Endothelial cell of umbilical vein (primary cell): ENCODE data around the gene ZBTB26. TPM values are rescaled to one million over a fixed set of nuclear protein-coding genes. Genes with fewer than 3 reads are reported as not detected.

Experiments
- BruUV-seq: library from RNA; stranded (reverse); fragments of 400-500 nt; replicated peaks from 2 replicates; lab custom pipeline; 2021; lab: Mats Ljungman, UMichigan
- CTCF ChIA-PET: fragments of 300-600, 350-600 bp; sonication (Branson Sonifier 250); formaldehyde crosslinking; loops from one replicate; lab custom pipeline; 2021; ENCODE audit warnings: antibody characterized with exemption, inconsistent platforms; lab: Charles Lee
- POLR2A ChIA-PET: fragments of 300-600, 350-600 bp; sonication (Branson Sonifier 250); formaldehyde crosslinking; loops from one replicate; lab custom pipeline; 2021; ENCODE audit warnings: antibody characterized with exemption, inconsistent platforms; lab: Charles Lee
- DNase-seq: peaks from one replicate; pipeline ENCODE4 v3.0.0-alpha.2; 2011; ENCODE audit warnings: low read depth, low spot score
- FAIRE-seq: peaks from 2 replicates; lab custom pipeline; 2011; peaks lifted over from hg19 to GRCh38; lab: Jason Lieb, UNC
- H2AFZ ChIP-seq: 2 replicates; pipeline ENCODE4 v1.6.0; 2012; ENCODE audit warnings: low read depth, low read length, control low read depth, inconsistent platforms
- H3K27ac ChIP-seq: 2 replicates; pipeline ENCODE4 v1.5.1; 2011; ENCODE audit warnings: low read depth, mild to moderate bottlenecking, control low read depth, low read length, moderate library complexity; ENCODE audit not compliant: insufficient read depth
- H3K27me3 ChIP-seq, 2 experiments: 2 replicates each; pipeline versions ENCODE4 v1.6.0 to v1.6.1; 2011; ENCODE audit warnings: low read length in 2 of 2, mixed read lengths in 1 of 2; ENCODE audit not compliant: control insufficient read depth in 2 of 2, insufficient read depth in 2 of 2
- H3K36me3 ChIP-seq, 2 experiments: 2 replicates in 1 of 2; 3 replicates in 1 of 2; pipeline ENCODE4 v1.5.1; 2011; ENCODE audit warnings: low read length in 2 of 2, mild to moderate bottlenecking in 1 of 2, moderate library complexity in 1 of 2; ENCODE audit not compliant: control insufficient read depth in 2 of 2, insufficient read depth in 2 of 2; ENCODE audit errors: extremely low read depth in 1 of 2
- H3K4me1 ChIP-seq: 3 replicates; pipeline ENCODE4 v1.5.1; 2011; ENCODE audit warnings: mild to moderate bottlenecking, low read length; ENCODE audit not compliant: control insufficient read depth, insufficient read depth; ENCODE audit errors: extremely low read depth
- H3K4me2 ChIP-seq: 2 replicates; pipeline ENCODE4 v1.6.1; 2011; ENCODE audit warnings: low read length, control low read depth, mixed read lengths; ENCODE audit not compliant: insufficient read depth
- H3K4me3 ChIP-seq, 3 experiments: fragments of 200-600 bp in 1 of 3; sonication (generic), shearing (Covaris generic) in 1 of 3; replicated peaks in 1 of 3; 2 replicates each; pipeline ENCODE4 v1.5.1; 2011 to 2016; ENCODE audit warnings: control low read depth in 3 of 3, low read length in 3 of 3, mild to moderate bottlenecking in 2 of 3, inconsistent platforms in 1 of 3, low read depth in 1 of 3, moderate library complexity in 1 of 3; ENCODE audit not compliant: insufficient read depth in 1 of 3
- H3K79me2 ChIP-seq: 2 replicates; pipeline ENCODE4 v1.6.0; 2012; ENCODE audit warnings: low read length, inconsistent platforms; ENCODE audit not compliant: control insufficient read depth, insufficient read depth
- H3K9ac ChIP-seq: replicated peaks from 2 replicates; pipeline ENCODE3; 2011; ENCODE audit warnings: low read length, control low read depth; ENCODE audit not compliant: insufficient read depth; ENCODE audit errors: extremely low read depth
- H3K9me1 ChIP-seq: replicated peaks from 3 replicates; pipeline ENCODE4 v1.6.0; 2011; ENCODE audit warnings: mild to moderate bottlenecking, low read length; ENCODE audit not compliant: control insufficient read depth, insufficient read depth; ENCODE audit errors: extremely low read depth
- H3K9me3 ChIP-seq: replicated peaks from 2 replicates; pipeline ENCODE4 v1.5.1; 2012; ENCODE audit warnings: low read length, inconsistent platforms; ENCODE audit not compliant: control insufficient read depth, insufficient read depth
- H4K20me1 ChIP-seq: replicated peaks from 2 replicates; pipeline ENCODE3; 2011; ENCODE audit warnings: mild to moderate bottlenecking, low read length; ENCODE audit not compliant: control insufficient read depth, insufficient read depth; ENCODE audit errors: extremely low read depth
- CTCF ChIP-seq, 2 donors: IDR thresholded peaks; 1 replicate in 1 of 2; 2 replicates in 1 of 2; pipeline ENCODE4 v1.5.1; 2011; ENCODE audit warnings: low read length in 2 of 2, mild to moderate bottlenecking in 2 of 2, moderate library complexity in 2 of 2, control low read depth in 1 of 2, inconsistent platforms in 1 of 2, low read depth in 1 of 2; ENCODE audit not compliant: insufficient read depth in 1 of 2; ENCODE audit errors: extremely low read depth in 1 of 2
- FOS ChIP-seq: IDR thresholded peaks from 2 replicates; pipeline ENCODE4 v1.6.1; 2011; ENCODE audit warnings: mild to moderate bottlenecking, low read length, moderate library complexity, borderline replicate concordance; ENCODE audit not compliant: insufficient read depth
- GATA2 ChIP-seq: IDR thresholded peaks from 2 replicates; pipeline ENCODE4 v1.7.0; 2011; ENCODE audit warnings: low read depth, mild to moderate bottlenecking, moderate library complexity, mixed read lengths, low read length; ENCODE audit not compliant: insufficient read length, insufficient read depth
- MAX ChIP-seq: IDR thresholded peaks from 2 replicates; pipeline ENCODE4 v1.6.1; 2011; ENCODE audit not compliant: insufficient read depth, insufficient read length
- POLR2A ChIP-seq: IDR thresholded peaks from 2 replicates; pipeline ENCODE4 v1.6.1; 2012; ENCODE audit warnings: low read depth, mild to moderate bottlenecking, control low read depth, low read length
- POLR2AphosphoS5 ChIP-seq: IDR thresholded peaks from 2 replicates; pipeline ENCODE4 v1.6.1; 2012; ENCODE audit warnings: low read depth, mild to moderate bottlenecking, control low read depth, low read length, moderate library complexity; ENCODE audit not compliant: insufficient read depth
- dilution Hi-C: fragments of 300-500 bp; cut with MboI; formaldehyde crosslinking; loops from one replicate; pipeline ENCODE4 v1.15.0; 2019; ENCODE audit warnings: low sequenced_read_pairs; ENCODE audit not compliant: extremely low pct_ligation_motif_present
- intact Hi-C: fragments of 100-400 bp; cut with micrococcal nuclease; formaldehyde crosslinking; loops from one replicate; pipeline ENCODE4 v1.10.0; 2022
- polyA plus RNA-seq, 4 experiments: library from polyadenylated mRNA; depleted of rRNA in 3 of 4; stranded (reverse) in 3 of 4; unstranded in 1 of 4; fragments of >200 nt; gene quantifications; 2 replicates each; pipeline versions ENCODE4 v1.2.1 to v1.2.3, GENCODE V29; 2011 to 2012; ENCODE audit warnings: missing spikeins in 1 of 4
- total RNA-seq: library from RNA; stranded (reverse); gene quantifications from 2 replicates; pipeline ENCODE4 v1.2.3, GENCODE V29; 2021

ZBTB26 gene
- total and polyA plus RNA-seq, 2 donors (not counting 3 experiments of a cell fraction or from before 2014, with no cell fraction given): 2.6 to 5.0 TPM

- no TSS peak for BruUV-seq
- no peak for TF ChIP-seq GATA2
- no peak for TF ChIP-seq POLR2A
- TF ChIP-seq MAX: no peak
- TF ChIP-seq FOS: no peak
- FAIRE-seq: no peak
- dilution Hi-C loops: no loop called here
- H3K9me1 ChIP-seq: no peaks in the 10 kb centered on the region
- no peaks in the 10 kb centered on the region for H3K27me3 ChIP-seq
- H3K9me3 ChIP-seq: no peaks in the 10 kb centered on the region
- H2AFZ ChIP-seq: no peak overlapping the region
- H4K20me1 ChIP-seq: peaks cover 5% of the 10 kb centered on the region
- peaks cover 33% of the 10 kb centered on the region for H3K4me1 ChIP-seq
- DNase-seq: no peak
- peaks cover 50% of the 10 kb centered on the region for H3K79me2 ChIP-seq
- ChIA-PET CTCF (no interaction called here), POLR2A (no interaction called here)
- H3K36me3 ChIP-seq: no peaks in the 10 kb centered on the region
- H3K27ac ChIP-seq: no peak overlapping the region
- intact Hi-C loops: no loop called here
- H3K9ac ChIP-seq: no peak overlapping the region
- no peak overlapping the region for H3K4me2 ChIP-seq
- no peak overlapping the region for H3K4me3 ChIP-seq
Measured at GRCh38 chr9:122950263-122950662, 19.0 kb upstream of the ZBTB26 start.

GRCh38 chr9:122949696-122950095 lies 18.4 kb upstream of the ZBTB26 start:
- CTCF ChIA-PET: no interaction called here
- H4K20me1 ChIP-seq: peaks cover 5% of the 10 kb centered on the region
- H3K27ac ChIP-seq: no peak overlapping the region
- H3K4me3 ChIP-seq: no peak overlapping the region
- H3K9me3 ChIP-seq: no peaks in the 10 kb centered on the region
- H3K9me1 ChIP-seq: no peaks in the 10 kb centered on the region
- FAIRE-seq: no peak
- H3K79me2 ChIP-seq: peaks cover 47% of the 10 kb centered on the region
- intact Hi-C loops (no loop called here), dilution Hi-C loops (no loop called here)
- no peak overlapping the region for H3K4me2 ChIP-seq
- TF ChIP-seq GATA2 (no peak), POLR2A (no peak), POLR2AphosphoS5 (no peak), CTCF (IDR thresholded peaks at IDR 0.05; ENCODE audit: extremely low read depth in 1 of 2, insufficient read depth in 1 of 2, low read depth in 1 of 2, low read length in 2 of 2) (no peak), FOS (no peak)
- no TSS peak for BruUV-seq
- H3K36me3 ChIP-seq: no peaks in the 10 kb centered on the region
- POLR2A ChIA-PET: no interaction called here
- no peak overlapping the region for H3K9ac ChIP-seq
- peak; percentile 86 for DNase-seq
- H3K27me3 ChIP-seq: no peaks in the 10 kb centered on the region
- no peak overlapping the region for H2AFZ ChIP-seq
- H3K4me1 ChIP-seq: peaks cover 27% of the 10 kb centered on the region
